Lung (tissue), 12 donors: Measurements from ENCODE around the gene NAALAD2. TPM values are rescaled to one million over a fixed set of nuclear protein-coding genes. Genes with fewer than 3 reads are reported as not detected.
A peak's percentile ranks its signal among the peaks of the same experiment; 100 is the strongest.

Experiments
- ATAC-seq: fragments of 200-7000 bp; cut with Tn5 transposase; one replicate; pipeline ENCODE4 v1.9.1; 2020; ENCODE audit warnings: moderate number of reproducible peaks; ENCODE audit not compliant: insufficient read depth, low FRiP score
- DNase-seq, 3 donors: peaks; one replicate each; pipeline ENCODE4 v3.0.0-alpha.2; 2013 to 2017
- H3K27ac ChIP-seq, 2 donors: one replicate each; pipeline ENCODE4 v1.5.1; 2013; ENCODE audit warnings: mild to moderate bottlenecking in 2 of 2, moderate library complexity in 2 of 2, control low read depth in 1 of 2, inconsistent platforms in 1 of 2, low read depth in 1 of 2, low read length in 1 of 2
- H3K27me3 ChIP-seq, 3 donors: one replicate each; pipeline ENCODE4 v1.5.1; 2013; ENCODE audit warnings: low read length in 2 of 3; ENCODE audit not compliant: control insufficient read depth in 3 of 3, insufficient read depth in 3 of 3
- H3K36me3 ChIP-seq, 4 donors: one replicate each; pipeline ENCODE4 v1.5.1; 2013; ENCODE audit warnings: low read length in 4 of 4, mild to moderate bottlenecking in 1 of 4, moderate library complexity in 1 of 4; ENCODE audit not compliant: control insufficient read depth in 4 of 4, insufficient read depth in 4 of 4
- H3K4me1 ChIP-seq, 5 donors: one replicate each; pipeline ENCODE4 v1.5.1; 2013; ENCODE audit warnings: low read length in 5 of 5, mild to moderate bottlenecking in 2 of 5, moderate library complexity in 1 of 5; ENCODE audit not compliant: control insufficient read depth in 5 of 5, insufficient read depth in 5 of 5
- H3K4me3 ChIP-seq: one replicate; pipeline ENCODE4 v1.5.1; 2013; ENCODE audit warnings: mild to moderate bottlenecking, control low read depth, moderate library complexity
- H3K9ac ChIP-seq, 2 donors: one replicate each; pipeline ENCODE4 v1.5.1; 2013; ENCODE audit warnings: low read length in 2 of 2, control low read depth in 1 of 2; ENCODE audit not compliant: insufficient read depth in 1 of 2
- H3K9me3 ChIP-seq, 4 donors: one replicate each; pipeline ENCODE4 v1.5.1; 2013; ENCODE audit warnings: low read length in 3 of 4, mild to moderate bottlenecking in 1 of 4, moderate library complexity in 1 of 4; ENCODE audit not compliant: control insufficient read depth in 4 of 4, insufficient read depth in 3 of 4
- CTCF ChIP-seq: IDR thresholded peaks from 2 replicates; pipeline ENCODE4 v1.5.1; 2012; ENCODE audit warnings: mild to moderate bottlenecking; ENCODE audit errors: control extremely low read depth, extremely low read depth
- WGBS, 2 donors: extraction: QIAGEN DNeasy Blood & Tissue Kit; methylation state at CpG; one replicate each; pipeline ENCODE4 v1.1.7; 2013; 5-methylcytosine and 5-hydroxymethylcytosine counted together
- polyA plus RNA-seq, 2 donors: library from polyadenylated mRNA; stranded (reverse); fragments of 200-250 nt; gene quantifications; one replicate each; pipeline ENCODE4 v1.2.1, GENCODE V29; 2013
- total RNA-seq, 2 donors: library from RNA; depleted of rRNA in 1 of 2; stranded (reverse); fragments of >200 nt in 1 of 2; gene quantifications; one replicate each; pipeline ENCODE4 v1.2.1, GENCODE V29; 2014 to 2021
- donor health status: control.
- donor health status: control.
- donor health status: Bipolar disorder and iron deficiency.
- donor health status: healthy.
- donor health status: DM: yes; HTN: yes; CAD: no.

NAALAD2 gene
- total and polyA plus RNA-seq, 4 donors, result 0.14 to 32.0 (median 0.68) TPM

DNA sequence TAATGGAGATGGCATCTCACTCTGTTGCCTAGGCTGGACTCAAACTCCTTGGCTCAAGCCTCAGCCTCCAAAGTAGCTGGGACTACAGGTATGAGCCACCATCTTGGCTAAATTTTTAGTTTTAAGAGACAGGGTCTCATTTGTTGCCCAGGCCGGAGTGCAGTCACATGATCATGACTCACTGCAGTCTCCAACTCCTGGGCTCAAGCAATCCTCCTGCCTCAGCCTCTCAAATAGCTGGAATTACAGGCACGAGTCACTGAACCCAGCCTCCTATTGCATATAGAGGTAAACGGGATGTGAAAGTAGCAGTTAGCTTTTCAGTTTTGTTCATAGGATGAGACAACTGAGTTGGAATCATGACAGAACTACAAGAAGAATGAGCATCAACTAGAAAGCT is 9.5 kb upstream of the NAALAD2 start:
- no peaks in the 10 kb centered on the region for H3K36me3 ChIP-seq
- 84 to 85% methylated on average over 3 of the region's 3 CpGs for WGBS, 2 donors
- DNase-seq (no peak), ATAC-seq (no peak)
- TF ChIP-seq CTCF, result no peak
- H3K27ac ChIP-seq, result no peak overlapping the region
- H3K9me3 ChIP-seq, result no peaks in the 10 kb centered on the region
- H3K9ac ChIP-seq, result no peak overlapping the region
- H3K4me3 ChIP-seq, result no peak overlapping the region
- H3K4me1 ChIP-seq, result no peaks in the 10 kb centered on the region
- no peaks in the 10 kb centered on the region for H3K27me3 ChIP-seq

GRCh38 chr11:90133560-90134477 is 644 bp upstream of the NAALAD2 start:
- TF ChIP-seq CTCF, result no peak
- Histone ChIP-seq H3K27ac (no peak overlapping the region), H3K9ac (peak overlapping the region; percentile 41 to 85), H3K4me3 (peak overlapping the region; percentile 23), H3K36me3 (peaks cover 0 to 4% (median under 1%) of the 10 kb centered on the region in 4 donors), H3K4me1 (peaks cover 0 to 13% (median 2%) of the 10 kb centered on the region in 5 donors), H3K27me3 (no peaks in the 10 kb centered on the region), H3K9me3 (no peaks in the 10 kb centered on the region)
- WGBS, 2 donors, result 35% methylated on average over 11 of the region's 11 CpGs
- ATAC-seq, result no peak
- DNase-seq, result no peak

DNA sequence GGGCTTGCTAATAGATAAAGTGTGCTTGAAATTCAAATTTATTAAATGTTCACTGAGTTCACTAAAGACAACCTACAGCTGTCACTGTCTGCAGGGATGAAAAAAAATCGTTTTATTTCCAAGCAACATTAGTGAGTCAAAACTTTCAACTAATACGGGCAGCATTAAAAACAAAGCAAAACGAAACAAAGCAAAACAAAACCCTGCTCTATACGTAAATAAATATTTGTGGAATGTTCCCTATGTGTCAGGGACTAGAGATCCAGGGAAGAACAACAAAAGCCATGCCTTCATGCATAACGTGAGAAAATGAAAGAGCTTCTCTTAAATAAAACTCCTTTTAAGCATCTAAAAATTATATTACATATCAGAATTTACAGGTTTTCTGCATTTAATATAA is 553 bp downstream of the NAALAD2 start:
- H3K9me3 ChIP-seq, result no peaks in the 10 kb centered on the region
- peaks cover 0 to 13% (median 2%) of the 10 kb centered on the region in 5 donors for H3K4me1 ChIP-seq
- peak overlapping the region; percentile 41 to 85 for H3K9ac ChIP-seq
- H3K27me3 ChIP-seq, result no peaks in the 10 kb centered on the region
- H3K27ac ChIP-seq, result no peak overlapping the region
- DNase-seq (no peak), ATAC-seq (no peak)
- no peak for TF ChIP-seq CTCF
- H3K4me3 ChIP-seq, result no peak overlapping the region
- 4 to 6% methylated on average over 5 of the region's 5 CpGs for WGBS, 2 donors
- H3K36me3 ChIP-seq, result peaks cover 0 to 7% (median 3%) of the 10 kb centered on the region in 4 donors
